Measurements from ENCODE around the gene ANP32A. TPM values are rescaled to one million over a fixed set of nuclear protein-coding genes. Genes with fewer than 3 reads are reported as not detected.

The ANP32A gene
- total RNA-seq, 1 donor from 2014 or later, result 222 TPM

DNA sequence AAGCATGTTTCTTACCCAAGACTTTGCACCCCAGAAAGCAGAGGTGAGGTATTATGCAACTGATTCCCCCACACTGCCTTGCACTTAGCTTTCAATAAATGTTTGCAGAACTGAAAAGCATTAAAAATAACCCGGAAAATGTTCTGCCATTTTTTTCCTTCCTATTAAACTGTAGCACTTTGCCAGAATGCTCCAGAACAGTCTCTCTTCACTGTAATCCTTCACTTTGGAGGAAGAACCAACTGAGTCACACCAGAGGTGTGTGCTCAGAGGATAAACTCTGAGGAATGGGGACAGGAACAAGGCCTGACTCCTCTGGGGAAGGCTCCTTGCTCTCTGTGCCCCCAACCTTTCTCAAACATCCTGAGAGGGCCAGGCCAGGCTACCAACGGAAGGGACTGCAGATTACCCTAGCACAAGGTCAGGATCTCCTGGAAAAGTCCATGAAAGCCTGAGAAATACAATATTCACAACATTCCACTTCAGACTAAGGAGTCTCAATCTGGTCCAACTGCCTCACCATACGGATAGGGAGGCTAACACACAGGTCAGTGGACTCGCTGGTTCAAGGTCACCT, 19.0 kb downstream of the ANP32A start:
- TF ChIP-seq CTCF (conservative IDR thresholded peaks at IDR 0.05), result no peak
- Mint-ChIP-seq H3K9me3 (no peaks in the 10 kb centered on the region), H3K27ac (no peak overlapping the region), H3K27me3 (no peaks in the 10 kb centered on the region), H3K36me3 (peaks cover 19% of the 10 kb centered on the region), H3K4me3 (no peak overlapping the region), H3K4me1 (ENCODE audit: unreplicated experiment) (peaks cover 50% of the 10 kb centered on the region)
- no peak for DNase-seq (ENCODE audit: extremely low spot score, unreplicated experiment)

DNA sequence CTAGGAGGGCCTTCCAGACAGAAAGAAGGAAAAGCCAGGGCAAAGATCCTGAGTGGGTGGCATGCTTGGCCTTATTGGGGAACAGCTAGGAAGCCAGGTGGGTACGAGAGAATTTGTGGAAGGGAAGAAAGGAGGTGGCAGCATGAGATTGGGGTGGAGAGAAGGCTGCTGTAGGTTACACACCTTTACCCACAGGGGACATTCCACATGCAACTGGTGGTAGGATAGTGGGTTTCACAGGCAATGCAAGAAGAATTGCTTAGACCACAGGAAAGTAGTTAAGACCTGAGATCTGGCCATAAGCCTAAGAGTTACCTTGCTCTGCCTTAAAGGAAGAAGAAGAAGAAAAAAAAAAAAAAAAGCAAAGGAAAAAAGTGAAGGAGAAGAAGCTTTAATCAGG, 19.8 kb downstream of the ANP32A start:
- DNase-seq (ENCODE audit: extremely low spot score, unreplicated experiment), result no peak
- TF ChIP-seq CTCF (conservative IDR thresholded peaks at IDR 0.05), result no peak
- Mint-ChIP-seq H3K27me3 (no peaks in the 10 kb centered on the region), H3K36me3 (peaks cover 19% of the 10 kb centered on the region), H3K9me3 (no peaks in the 10 kb centered on the region), H3K4me1 (ENCODE audit: unreplicated experiment) (peaks cover 48% of the 10 kb centered on the region), H3K4me3 (no peak overlapping the region), H3K27ac (no peak overlapping the region)

DNA sequence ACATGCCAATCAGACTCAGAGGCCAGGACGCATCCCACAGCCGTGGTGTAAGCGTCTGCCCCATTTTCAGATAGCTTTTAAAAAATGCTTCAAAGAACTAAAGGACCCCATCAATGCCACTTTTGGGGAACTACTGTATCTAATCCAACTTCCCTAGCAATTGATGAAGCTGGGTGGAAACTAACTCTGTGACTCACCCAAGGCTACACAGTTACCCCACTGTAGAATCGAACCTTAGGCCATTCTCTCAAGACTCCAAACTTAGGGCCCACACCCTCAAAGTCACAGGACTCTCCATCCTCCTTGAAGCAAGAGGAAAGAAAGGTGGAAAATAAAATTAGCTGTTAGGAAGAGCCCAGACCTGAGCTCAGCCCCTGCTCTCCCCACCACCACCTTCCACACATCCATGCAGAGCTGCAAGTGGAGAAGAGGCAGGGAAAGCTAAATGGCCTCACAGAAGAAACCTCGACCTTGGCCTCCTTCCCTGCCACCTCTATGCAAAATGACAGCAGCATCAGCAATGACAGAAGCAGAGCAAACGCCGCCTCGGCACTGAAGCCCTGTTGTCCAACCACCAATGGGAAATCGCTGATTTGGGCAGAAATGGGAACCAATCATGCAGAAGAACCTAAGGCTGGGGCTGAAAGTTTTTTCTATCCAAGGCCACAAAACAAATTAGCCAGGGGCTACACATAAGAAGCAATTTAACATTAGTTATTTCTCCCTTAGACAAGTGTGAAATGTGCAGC, 22.2 kb downstream of the ANP32A start:
- H3K4me1 Mint-ChIP-seq (ENCODE audit: unreplicated experiment), result peaks cover 64% of the 10 kb centered on the region

GRCh38 chr15:68797599-68798345, 22.9 kb downstream of the ANP32A start:
- Mint-ChIP-seq H3K4me3 (no peak overlapping the region), H3K27me3 (no peaks in the 10 kb centered on the region)

More for the DNA sequence above, 22.2 kb downstream of the ANP32A start:
- H3K4me3 Mint-ChIP-seq, result no peak overlapping the region
- TF ChIP-seq CTCF (conservative IDR thresholded peaks at IDR 0.05), result no peak
- H3K36me3 Mint-ChIP-seq, result peaks cover 15% of the 10 kb centered on the region
- H3K9me3 Mint-ChIP-seq, result no peaks in the 10 kb centered on the region
- no peaks in the 10 kb centered on the region for H3K27me3 Mint-ChIP-seq
- no peak for DNase-seq (ENCODE audit: extremely low spot score, unreplicated experiment)
- H3K27ac Mint-ChIP-seq, result peak overlapping the region; percentile 9

GRCh38 chr15:68797191-68797590, 23.5 kb downstream of the ANP32A start:
- no peak overlapping the region for H3K4me3 Mint-ChIP-seq
- DNase-seq (ENCODE audit: extremely low spot score, unreplicated experiment), result no peak
- peak overlapping the region; percentile 25 for H3K27ac Mint-ChIP-seq
- no peaks in the 10 kb centered on the region for H3K9me3 Mint-ChIP-seq
- H3K27me3 Mint-ChIP-seq, result no peaks in the 10 kb centered on the region
- H3K4me1 Mint-ChIP-seq (ENCODE audit: unreplicated experiment), result peaks cover 75% of the 10 kb centered on the region
- peaks cover 24% of the 10 kb centered on the region for H3K36me3 Mint-ChIP-seq
- no peak for TF ChIP-seq CTCF (conservative IDR thresholded peaks at IDR 0.05)

More at GRCh38 chr15:68797599-68798345, 22.9 kb downstream of the ANP32A start:
- no peaks in the 10 kb centered on the region for H3K9me3 Mint-ChIP-seq
- no peak for TF ChIP-seq CTCF (conservative IDR thresholded peaks at IDR 0.05)
- H3K36me3 Mint-ChIP-seq, result peaks cover 22% of the 10 kb centered on the region
- peak overlapping the region; percentile 25 for H3K27ac Mint-ChIP-seq
- peaks cover 71% of the 10 kb centered on the region for H3K4me1 Mint-ChIP-seq (ENCODE audit: unreplicated experiment)
- DNase-seq (ENCODE audit: extremely low spot score, unreplicated experiment), result no peak
